Stimulated activated CD8-positive, alpha-beta memory T cell treated with anti-CD3 and anti-CD28 coated beads, Interleukin-12 subunit alpha, Interleukin-12 subunit beta, amount 100 ng/mL, for 24 hours (primary cell): ENCODE measurements around the gene KRT38.
"Not testable (repeated sequence)": the region's sequence is repeated elsewhere in the genome, so short reads cannot be mapped to it uniquely, and the experiment has no call there.

Experiments used
- DNase-seq: peaks from one replicate; pipeline ENCODE4 v3.0.0-alpha.2; 2020; ENCODE audit errors: extremely low read depth

KRT38 gene

DNA sequence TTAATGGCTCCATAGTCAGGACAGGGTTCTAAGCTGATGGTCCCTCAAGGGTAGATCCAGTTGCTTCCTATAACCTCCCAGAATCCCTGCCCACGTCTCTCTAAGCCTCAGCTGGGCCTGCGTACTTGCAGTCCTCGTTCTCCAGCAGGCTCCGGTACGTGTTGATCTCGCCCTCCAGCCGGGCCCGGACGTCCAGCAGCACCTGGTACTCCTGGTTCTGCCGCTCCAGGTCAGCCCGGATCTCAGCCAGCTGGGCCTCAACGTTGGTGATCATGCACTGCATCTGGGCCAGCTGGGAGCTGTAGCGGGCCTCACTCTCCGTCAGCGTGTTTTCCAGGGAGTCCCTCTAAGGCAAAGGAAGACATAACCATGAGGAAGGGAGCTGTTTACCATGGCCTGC, 21.9 kb upstream of the KRT38 start:
- DNase-seq = no peak

DNA sequence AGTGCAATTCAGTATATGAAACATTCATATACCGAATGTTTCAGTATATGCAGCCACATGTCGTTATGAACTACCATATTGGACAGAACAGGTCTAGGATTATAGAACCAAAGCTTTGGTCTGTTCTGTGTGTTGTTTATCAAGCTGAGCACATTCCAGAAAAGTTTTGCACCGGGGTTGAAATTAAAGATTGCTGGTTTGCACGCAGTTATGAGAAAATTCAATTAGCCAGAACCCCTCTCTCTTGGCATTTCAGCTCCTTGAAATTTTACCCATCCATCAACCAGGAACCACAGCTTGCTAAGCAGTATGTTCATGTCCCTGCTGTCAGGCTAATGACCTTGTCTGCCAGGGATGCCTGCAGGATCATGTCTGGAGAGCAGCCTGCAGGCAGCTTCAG, 16.9 kb upstream of the KRT38 start:
- no peak for DNase-seq

DNA sequence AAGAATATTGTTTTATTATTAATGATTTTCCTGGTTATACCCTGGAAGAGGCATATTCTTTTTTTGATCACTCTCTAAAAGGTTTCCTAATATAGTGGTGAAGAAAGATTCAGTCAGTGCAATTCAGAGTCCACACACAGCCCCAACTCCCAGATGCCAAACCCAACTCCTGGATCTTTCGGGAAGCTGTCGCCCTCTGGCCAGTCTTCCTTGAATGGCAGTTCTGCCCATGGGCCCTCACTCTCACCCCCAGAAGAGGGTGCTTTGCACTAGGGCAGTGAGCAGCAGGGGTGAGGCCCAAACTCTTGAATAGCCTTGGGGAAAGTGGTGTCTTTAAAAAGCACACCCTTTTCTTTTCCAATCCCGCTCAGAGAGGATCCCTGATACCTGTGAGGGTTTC, 15.4 kb upstream of the KRT38 start:
- DNase-seq = no peak

DNA sequence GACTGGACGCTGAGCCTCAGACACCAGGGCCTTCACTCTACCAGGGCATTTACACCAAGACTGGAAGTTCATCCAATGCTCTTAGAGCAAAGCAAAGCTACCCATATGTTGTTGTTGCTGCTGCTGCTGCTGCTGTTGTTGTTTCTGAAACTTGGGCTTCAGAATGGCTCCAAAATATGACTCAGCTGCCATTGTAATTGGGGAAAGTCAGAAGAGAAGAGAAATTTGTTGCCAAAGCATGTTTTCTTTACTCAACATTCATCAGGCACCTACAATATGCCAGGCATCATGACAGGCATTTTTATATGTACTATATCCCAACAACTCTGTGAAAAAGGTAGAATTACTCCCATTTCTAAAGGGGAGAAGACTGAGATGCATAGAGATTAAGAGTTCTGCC, 14.5 kb upstream of the KRT38 start:
- no peak for DNase-seq

DNA sequence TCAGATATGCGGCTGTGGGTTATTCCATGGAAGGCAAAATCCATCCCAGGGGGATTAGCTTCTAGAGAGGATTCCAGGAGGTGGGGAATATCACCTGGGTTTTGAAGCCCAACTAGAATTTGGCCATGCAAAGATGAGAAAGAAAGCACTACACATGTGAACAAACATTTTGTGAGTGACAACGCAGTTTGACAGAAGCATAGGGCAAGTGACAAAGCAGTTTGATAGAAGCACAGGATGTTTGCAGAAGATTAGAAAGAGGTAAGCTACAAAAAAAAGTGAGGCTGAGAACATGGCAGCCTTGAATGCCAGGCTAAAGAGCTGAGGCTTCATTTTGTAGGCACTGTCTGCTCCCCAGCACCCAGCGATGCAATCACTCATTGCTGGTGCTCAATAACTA, 12.3 kb upstream of the KRT38 start:
- DNase-seq = no peak

DNA sequence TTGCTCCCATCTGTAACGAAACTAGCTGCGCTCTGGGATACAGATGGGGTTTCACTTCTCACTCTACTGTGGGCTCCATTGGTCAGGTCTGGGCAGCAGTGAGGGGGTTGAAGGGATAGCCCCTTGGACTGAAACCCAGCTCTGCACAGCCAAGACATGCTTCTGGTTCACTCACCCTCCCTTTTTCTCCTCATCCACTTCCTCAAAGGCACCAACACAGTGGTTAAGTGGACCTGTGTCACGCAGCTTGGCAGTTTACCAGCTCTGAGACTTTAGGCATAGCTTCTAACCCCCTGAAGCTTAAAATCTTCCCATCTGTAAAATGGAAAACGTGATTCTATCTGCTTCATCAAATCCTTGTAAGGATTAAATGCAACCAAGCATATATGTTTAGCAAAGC, 11.5 kb upstream of the KRT38 start:
- DNase-seq = no peak

DNA sequence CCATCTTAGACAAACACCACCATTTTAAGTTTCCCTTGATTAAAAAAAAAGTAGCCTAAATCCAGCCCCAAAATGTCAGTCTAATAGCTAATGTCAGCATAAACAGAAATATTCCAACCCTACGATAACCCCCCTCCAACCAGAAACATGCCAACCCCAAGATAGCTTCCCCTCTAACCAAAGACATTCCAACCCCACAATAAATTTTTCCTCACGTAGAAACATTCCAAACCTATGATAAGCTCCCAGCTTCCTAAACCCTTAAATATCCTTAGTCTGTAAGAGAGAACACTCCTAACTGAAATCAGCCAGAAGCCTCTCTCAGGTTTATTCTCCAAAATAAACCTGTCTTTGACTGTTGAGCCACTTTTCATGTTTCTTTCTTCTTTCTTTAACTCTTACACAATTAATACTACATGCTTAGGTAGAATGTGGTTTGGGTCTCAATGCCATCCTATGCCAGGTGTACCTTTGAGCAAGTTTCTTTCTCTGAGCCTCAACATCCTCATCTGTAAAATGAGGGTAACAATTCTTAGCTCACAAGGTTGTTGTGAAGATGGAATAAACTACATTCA, 10.5 kb upstream of the KRT38 start:
- no peak for DNase-seq

DNA sequence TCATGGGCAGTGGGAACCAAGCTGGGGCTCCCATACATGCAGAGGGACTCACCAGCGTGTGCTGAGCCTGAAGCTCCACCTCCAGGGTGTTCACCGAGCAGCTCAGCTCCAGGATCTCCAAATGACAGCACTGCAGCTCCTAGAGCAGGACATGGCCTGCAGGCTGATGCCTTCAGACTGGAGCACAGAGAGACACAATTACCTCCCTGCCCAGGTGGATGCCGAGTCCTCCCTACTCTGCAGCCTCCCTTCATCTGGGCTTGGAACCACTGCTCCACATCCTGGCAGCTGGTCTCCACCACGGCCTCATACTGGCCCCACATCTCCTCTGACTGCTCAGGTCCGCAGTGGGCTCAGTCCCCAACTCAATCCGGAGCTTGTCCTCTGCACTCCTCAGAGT, 8.2 kb upstream of the KRT38 start:
- DNase-seq = no peak

DNA sequence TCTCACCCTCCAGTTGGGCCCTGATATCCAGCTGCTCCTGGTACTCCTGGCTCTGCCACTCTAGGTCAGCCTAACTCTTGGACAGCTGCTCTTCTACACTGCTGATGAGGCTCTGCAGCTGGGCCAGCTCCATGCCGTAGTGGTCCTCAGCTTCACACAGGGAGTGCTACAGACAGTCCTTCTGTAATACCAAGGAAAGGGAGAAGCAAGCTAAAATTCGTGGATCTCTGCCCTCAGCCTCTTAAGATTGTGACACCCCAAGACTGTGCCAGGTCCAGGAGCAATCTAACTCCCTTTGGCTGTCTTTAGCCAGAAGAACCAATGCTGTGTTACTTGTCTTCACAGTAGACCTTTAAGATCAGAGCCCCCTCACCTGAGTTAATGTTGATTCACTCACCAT, 7.7 kb upstream of the KRT38 start:
- DNase-seq = no peak

DNA sequence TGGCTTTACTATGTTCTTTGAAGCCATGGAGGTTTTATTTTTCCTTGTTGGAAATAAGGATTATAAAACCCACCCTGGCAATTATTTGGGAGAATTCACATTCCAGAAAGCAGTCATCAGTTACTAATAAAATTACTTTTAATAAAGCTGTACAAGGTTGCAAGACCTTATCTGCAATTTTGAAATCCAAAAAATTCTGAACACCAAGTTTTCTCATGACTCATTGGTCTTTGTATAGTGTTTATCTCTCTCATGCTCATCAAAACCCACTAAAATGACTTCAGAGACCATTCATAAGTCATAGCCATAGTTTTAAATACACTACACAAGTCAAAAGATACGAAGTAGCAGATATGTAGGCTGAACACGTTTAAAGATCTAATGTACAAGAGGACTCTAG, 6.0 kb upstream of the KRT38 start:
- DNase-seq = no peak

DNA sequence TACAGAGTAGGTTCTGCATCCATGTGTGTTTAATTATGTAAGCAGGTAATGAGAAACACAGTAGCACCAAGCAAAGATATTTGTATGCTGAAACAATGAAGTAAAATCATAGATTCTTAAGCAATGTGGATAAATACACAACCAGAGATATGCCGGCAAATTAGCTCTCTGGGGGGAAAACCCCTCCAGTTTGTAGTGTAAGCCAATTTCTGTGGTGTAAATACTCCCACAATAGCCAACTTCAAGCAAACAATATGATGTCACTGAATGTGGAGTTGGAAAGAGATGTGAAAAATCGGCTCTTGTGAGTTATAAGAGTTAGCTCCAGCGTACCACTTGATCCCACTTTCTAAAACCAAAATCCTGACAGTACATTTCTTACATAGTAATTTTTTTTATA, 3.9 kb upstream of the KRT38 start:
- no peak for DNase-seq

DNA sequence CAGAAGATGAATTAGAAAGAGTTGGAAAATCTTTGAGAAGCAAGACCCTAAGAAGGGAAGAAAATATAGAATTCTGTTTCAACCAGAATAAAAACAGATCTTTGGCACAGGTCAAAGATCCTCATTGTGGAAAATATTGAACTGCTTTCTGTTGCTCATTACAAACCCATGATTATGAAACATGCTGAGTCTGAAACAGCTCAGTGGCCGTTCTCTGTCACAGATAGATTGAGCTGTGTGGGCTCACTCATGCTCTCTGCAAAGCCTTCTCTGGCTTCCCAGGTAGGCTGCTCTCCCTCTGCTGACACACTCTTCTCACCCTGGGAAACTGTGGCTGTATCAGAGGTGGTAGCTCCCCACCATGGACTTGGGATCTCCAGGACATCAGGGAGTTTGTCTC, 3.4 kb upstream of the KRT38 start:
- DNase-seq = no peak

DNA sequence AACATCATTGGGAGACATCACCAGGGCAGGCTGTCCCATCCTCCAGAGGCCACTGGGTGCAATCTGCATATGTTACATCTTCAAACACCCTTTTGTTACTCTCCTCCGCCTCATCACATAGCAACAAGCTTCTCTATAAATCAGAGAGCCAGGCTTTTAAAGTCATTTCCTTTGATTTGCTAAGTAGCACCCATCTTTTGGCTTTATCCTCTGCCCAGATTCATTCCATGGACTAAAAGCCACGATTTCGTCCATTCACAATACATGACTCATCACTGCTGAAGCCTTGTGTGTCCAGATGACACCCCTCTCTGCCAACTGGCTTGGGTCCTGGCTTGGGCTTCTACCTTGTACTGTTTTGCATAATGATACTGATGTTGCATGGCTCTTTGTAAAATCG, 2.0 kb upstream of the KRT38 start:
- no peak for DNase-seq

DNA sequence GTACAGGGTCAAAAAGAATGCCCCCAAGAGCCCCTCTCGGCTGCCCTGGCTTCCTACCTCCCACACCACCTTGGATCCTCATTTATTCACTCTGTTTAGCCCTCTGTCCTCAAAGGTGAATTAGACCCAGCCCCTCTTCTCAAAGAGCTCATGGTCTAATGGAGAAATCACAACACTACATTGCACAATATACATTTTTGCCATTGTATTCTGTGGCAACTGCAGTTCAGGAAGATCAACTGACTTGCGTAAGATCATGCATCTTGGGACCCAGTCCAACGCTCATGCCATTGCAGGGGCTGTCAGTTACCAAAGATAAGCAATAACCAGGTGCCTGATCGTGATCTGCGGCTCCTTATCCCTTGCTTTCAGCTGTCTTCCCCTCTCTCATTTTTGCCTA, 1.4 kb downstream of the KRT38 start:
- no peak for DNase-seq

DNA sequence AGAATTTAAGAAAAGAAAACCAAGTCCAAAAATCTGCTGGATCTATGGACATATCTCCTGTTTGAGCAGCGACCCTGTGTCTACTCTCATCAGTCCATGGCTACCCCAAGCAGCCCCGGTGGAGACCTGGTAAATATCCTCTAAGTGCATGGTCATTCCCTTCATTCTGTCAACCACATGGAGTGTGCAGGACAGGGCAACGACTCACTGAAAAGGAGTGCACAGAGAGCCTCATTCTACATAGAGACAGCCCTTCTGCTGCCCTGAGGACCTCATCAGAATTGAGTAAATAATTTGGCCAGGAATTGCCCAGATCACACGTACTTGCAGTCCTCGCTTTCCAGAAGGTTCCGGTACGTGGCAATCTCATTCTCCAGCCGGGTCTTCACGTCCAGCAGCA, 3.0 kb downstream of the KRT38 start:
- no peak for DNase-seq

DNA sequence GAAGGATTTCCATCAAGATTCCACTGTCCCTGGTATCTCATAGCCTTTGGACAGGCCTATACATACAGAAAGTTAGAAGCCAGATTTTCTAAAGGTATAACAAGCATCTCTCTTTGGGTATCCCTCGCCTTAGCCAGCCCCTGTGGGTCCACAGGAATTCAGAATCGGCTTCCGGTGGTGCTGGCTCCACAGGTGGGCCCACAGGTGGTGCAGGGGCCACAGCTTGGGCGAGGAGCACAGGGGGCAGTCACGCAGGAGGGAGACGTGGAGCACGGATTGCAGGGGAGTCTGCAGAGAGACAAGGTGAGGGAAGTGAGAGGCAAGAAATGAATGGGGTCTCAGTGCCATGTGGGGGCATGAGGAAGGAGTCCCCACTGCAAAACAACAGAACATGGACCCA, 3.5 kb downstream of the KRT38 start:
- DNase-seq = no peak

DNA sequence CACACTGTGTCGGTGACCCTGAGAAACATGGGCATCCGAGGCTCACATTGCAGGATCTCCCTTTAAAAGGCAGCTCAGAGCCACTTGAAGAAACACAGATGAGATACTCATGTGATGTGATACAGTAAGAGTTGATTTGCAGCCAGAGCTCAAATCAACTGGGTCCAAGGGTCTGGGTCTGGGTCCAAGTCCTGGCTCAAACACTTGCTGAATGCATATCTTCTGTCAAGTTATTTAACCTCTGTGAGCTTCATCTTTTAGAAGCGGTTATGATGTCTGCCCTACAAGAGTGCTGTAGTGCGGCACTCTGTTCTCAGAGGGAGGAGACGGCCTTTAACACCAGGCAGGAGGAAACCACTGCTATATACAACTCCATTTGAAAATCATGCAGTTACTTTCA, 6.4 kb downstream of the KRT38 start:
- no peak for DNase-seq

DNA sequence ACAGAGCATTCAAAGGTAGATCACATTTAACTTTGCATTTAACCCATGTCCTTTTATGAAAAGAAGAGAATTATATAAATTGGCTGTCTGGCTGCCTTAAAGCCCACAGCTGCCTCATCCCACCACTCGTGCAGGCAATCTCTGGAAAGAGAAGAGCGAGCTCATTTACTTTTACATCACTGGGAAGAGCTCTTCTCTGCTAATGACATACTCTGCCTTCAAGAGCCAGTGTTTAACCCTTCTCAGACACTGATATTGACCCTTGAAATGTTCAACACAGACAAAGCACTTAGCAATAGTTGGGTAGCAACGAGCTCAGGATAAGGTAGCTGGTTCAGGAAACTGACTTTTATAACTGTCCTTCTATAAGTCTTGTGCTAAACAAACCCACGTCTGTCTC, 6.8 kb downstream of the KRT38 start:
- DNase-seq = no peak

DNA sequence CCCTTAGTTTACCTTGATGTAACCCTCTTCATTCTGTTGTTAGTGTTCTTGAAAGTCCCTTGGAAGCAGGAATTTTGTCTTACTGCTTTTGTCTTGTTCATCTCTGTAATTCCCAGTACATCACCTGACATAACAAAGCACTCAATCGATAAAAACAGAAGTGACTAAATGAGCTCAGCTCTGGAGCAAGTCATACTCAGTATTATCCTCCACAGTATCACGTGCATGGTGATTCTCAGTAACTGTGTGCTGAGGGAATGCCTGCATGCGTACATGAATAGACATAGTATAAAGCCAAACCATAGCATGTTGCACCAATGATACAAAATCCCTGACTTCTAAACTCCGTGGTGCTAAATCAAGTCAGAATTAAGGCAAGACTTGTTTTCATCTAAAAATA, 7.2 kb downstream of the KRT38 start:
- no peak for DNase-seq

DNA sequence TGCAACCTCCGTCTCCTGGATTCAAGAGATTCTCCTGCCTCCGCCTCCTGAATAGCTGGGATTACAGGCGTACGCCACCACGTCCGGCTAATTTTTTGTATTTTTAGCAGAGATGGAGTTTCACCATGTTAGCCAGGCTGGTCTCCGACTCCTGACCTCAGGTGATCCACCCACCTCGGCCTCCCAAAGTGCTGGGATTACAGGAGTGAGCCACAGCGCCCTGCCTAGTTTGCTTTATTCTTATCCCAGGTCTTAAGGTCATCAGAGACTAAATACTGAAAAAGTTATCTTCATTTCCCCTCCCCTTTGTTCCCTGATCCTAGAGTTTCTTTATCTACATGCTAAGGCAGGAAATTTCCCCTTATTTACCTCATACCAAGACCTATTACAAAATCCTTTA, 10.4 kb downstream of the KRT38 start:
- DNase-seq = not testable (repeated sequence)

DNA sequence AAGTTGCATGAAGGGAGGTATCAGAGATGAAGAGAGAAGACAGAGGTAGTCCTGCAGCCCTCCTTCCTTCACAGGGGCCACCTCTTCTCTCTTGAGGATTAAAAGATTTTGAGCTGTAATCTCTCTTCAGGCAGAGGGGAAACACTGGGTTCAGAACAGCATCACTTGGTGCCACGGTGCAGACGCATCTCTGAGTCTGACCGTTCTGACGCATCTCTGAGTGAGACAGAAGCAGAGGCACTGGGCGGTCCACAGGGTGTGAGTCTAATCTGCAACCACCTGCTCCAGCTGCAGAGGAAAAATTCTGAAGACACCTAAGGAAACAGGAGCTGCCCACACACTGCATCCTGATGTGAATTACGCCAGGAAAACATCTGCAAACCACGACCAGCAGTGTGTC, 11.1 kb downstream of the KRT38 start:
- no peak for DNase-seq

DNA sequence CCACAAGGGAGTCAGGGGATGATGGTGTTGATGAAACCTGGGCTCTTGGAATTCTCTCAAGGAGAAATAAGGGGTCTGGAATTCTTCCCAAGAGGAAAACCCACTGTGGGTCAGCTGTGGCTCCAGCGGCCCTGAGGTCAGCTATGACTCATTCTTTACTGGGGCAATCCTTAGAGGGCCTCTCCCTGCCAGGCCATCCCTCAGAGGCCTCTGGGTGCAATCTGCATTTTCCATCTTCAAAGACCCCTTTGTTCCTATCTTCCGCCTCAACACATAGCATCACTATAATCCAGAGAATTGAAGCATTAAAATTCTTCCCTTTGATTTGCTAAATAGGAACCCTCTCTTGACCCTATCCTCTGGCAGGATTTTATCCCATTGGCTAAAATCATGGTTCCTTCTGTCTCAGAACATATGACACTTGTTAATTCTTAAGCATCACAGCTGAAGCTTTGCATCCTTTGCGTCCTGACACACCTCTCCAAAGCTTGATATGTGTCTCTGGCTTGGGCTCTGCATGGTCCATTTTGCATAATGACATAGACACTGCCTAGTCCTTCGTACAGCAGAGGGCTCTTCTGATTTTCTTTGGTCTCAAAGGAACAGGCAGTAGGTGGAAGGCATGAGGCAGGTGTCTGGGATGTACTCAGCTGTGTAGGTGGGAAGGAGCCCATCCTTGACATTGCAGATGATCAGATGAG, 12.0 kb downstream of the KRT38 start:
- no peak for DNase-seq

DNA sequence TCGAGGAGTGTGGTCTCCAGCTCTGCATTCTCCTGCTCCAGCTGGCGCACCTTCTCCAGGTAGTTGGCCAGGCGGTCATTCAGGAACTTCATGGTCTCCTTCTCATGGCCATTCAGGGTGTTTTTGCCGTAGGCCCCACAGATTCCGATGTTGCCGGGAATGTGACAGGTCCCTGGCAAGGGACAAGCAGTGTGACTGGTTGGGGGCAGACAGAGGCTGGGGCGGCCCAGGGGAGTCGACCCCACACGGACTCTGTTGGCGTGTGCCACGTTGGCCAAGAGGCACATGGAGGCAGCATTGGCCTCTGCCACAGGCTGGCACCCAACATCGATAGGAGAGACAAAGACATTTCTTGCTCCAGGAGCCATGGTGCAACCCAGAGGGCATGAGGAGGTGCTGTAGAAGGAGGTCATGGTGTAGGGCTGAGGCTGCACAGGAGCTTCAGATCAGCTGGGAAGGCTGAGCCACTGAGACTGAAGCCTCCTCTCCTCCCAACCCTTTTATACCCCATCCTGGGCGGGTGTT, 16.6 kb downstream of the KRT38 start, which contains the start of gene KRT37:
TSS of gene KRT37 (minus strand) at position 475 of the 525 bp plus-strand sequence. CDS start at position 413, 62 bp downstream.
- no peak for DNase-seq

DNA sequence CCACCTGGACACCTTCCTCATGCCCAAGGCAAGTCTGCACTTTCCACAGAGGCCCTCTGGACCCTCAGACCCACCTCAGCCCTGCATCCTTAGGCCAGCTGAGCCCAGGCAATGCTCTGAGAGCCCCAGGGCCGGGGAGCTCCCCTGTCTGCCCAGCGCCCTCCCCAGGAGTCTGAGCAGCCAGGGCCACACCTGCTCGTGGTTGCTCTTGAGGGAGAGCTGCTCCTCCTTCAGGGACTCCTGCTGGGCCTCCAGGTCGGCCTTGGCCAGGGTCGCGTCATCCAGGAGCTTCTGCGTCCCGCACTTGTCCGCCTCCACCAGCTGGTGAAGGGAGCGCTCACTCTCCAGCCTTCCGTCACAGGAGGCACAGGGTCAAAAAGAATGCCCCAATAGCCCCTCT, 18.2 kb downstream of the KRT38 start:
- not testable (repeated sequence) for DNase-seq
